ENCODE results near the gene GTPBP8. TPM values are rescaled to one million over a fixed set of nuclear protein-coding genes. Genes with fewer than 3 reads are reported as not detected.

Gene GTPBP8
- total RNA-seq, 4 donors from 2014 or later: 7.8 to 26.0 (median 21.4) TPM

DNA sequence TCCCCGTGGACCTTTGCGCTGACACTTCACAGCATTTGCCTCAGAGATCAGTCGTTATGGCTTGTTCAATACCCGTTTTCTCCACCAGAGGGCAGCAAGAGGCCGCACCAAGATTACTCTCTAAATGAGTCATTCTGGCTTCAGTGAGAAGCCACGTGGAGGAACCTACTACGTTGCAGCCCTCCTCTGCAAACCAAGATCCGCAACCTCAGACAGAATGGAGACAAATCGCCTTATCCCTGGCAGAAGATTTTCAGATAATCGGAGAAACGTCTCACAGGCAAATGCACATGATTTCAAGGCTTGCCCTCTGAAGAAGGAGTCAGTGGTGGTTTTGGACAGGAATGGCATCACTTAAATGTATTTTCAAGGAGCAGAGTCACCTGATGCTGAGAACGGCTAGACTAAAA, 60.5 kb downstream of the GTPBP8 start:
- WGBS, 2 donors (ENCODE audit: low coverage in 1 of 2): 1 to 2% methylated on average over 9 to 12 of the region's 12 CpGs
- Histone ChIP-seq H3K4me1 (peaks cover 5 to 24% (median 9%) of the 10 kb centered on the region in 3 donors), H3K27ac (peak overlapping the region; percentile 70 to 78 (median 74)), H3K36me3 (no peaks in the 10 kb centered on the region), H3K9me3 (no peaks in the 10 kb centered on the region), H3K4me3 (peak overlapping the region; percentile 20 to 27), H3K27me3 (no peaks in the 10 kb centered on the region)
- peak; percentile 91 for ATAC-seq
- TF ChIP-seq POLR2AphosphoS5 (IDR thresholded peaks at IDR 0.05) (peak; percentile 57), CTCF (IDR thresholded peaks at IDR 0.05) (peak; percentile 95 to 99 (median 98)), EP300 (IDR thresholded peaks at IDR 0.05) (no peak), POLR2A (IDR thresholded peaks at IDR 0.05) (no peak)

Other genes starting within 250 kb of the GTPBP8 start
- gene CD200R1L, start 144.1 kb upstream of the GTPBP8 start, total RNA-seq: not detected
- gene CD200R1, start 15.9 kb upstream of the GTPBP8 start, total RNA-seq: 1 to 10 TPM in 3 of 4 donors, under 1 TPM in 1; 0.78 to 4.9 (median 1.8) TPM
- gene BOC, start 220.6 kb downstream of the GTPBP8 start, total RNA-seq: 100 to 1,000 TPM in 1 of 4 donors, 10 to 100 TPM in 3; 41.5 to 130 (median 73.9) TPM